Dermis blood vessel endothelial cell (primary cell): ENCODE results near the gene ZNF670. TPM values are rescaled to one million over a fixed set of nuclear protein-coding genes. Genes with fewer than 3 reads are reported as not detected.
"Not testable (repeated sequence)": the region's sequence is repeated elsewhere in the genome, so short reads cannot be mapped to it uniquely, and the experiment has no call there.

Experiments used
- DNase-seq: peaks from one replicate; pipeline ENCODE4 v3.0.0; 2010
- total RNA-seq: library from RNA; depleted of rRNA; stranded (reverse); fragments of >200 nt; gene quantifications from 2 replicates; pipeline ENCODE4 v1.2.3, GENCODE V29; 2014

ZNF670 gene
- 7.0 and 10.4 TPM in 2 replicates for total RNA-seq

DNA sequence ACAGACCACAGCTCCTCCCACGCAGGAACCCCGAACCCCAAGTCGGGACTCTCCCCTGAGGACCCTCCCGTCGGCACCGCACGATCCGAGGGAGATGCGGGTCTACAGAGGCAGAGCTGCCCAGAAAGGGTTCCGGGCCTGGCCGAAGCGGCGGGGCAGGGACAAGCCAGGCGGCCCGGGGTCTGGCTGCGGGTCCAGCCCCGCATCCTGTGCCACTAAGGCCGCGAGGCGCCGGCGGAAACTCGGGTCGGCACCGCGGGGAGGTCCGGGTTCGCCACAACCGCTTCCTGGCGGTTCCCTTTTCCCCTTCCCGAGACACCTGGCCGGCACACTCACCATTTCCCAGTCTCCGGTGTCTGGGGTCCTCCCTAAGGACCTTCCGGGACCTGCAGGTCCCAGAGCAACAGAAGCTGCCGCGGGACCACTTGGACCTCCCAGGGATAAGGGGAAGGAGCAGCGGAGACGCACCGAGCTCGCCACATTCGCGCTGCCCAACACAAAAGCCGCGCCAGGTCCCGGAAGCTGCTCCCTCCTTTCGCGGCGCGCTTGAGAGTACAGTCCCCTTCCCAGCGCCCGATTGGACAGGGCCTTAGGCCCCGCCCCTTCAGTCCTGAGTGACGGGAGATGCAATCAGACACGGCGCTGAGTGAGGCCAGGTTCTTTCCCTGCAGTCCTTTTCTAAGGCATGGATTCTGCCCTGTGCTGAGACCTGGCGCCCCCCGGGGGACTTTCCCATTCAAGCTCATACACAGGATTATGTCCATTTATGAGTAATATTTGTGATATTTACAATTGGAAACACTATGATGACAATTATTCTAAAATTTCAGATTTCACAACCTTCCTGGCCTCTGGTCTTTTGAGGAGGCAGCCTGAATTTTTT is at the start of gene ZNF670:
ZNF670 (minus strand) TSS at position 554 of the 883 bp plus-strand sequence; CDS start at position 339, 215 bp downstream.
- peak; percentile 97 for DNase-seq

DNA sequence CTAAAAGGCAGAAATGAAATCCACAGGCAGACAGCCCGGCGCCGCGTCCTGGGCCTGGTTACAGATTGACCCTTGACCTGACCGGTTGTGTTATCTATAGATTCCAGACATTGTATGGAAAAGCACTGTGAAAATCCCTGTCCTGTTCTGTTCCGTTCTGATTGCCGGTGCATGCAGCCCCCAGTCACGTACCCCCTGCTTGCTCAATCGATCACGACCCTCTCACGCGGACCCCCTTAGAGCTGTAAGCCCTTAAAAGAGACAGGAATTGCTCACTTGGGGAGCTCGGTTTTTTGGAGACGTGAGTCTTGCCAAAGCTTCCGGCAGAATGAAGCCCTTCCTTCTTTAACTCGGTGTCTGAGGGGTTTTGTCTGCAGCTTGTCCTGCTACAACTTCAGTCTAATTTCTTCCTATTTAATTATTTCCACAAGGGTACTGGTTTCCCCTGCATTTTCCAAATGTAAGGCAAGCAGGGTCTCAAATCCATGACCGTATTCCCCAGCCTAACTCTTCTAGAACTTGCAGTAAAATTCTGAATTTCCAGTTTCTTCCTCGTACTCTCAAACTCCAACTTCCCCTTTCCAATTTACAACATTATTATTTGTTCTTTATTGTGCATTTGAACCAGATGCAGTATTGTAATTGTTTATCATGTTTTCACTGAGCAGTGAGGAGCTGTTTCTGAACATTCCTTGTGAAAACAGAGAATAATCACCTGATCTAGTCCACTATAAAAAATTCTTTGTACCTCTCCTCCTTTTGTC is 49.1 kb upstream of the ZNF670 start:
- not testable (repeated sequence) for DNase-seq

DNA sequence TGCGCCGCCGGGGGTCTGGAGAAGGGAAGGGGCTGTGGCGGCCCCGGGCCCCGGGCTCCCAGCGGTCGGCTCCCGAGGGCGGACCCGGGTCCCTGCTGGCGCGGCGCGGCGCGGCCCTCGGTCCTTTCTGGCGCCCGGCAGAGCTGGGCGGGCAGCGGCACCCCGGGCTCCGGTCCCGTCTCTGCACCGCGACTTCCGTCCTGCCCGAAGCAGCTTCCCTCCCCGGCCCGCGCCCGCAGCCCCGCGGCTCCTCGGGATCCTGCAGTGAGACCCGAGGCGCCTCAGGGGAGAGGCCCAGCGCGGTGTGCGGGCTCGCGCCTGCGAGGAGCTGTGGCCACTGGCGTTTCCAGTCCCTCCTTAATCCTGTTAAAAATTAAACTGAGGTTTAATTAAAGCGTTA is 48.0 kb upstream of the ZNF670 start:
- DNase-seq: not testable (repeated sequence)

DNA sequence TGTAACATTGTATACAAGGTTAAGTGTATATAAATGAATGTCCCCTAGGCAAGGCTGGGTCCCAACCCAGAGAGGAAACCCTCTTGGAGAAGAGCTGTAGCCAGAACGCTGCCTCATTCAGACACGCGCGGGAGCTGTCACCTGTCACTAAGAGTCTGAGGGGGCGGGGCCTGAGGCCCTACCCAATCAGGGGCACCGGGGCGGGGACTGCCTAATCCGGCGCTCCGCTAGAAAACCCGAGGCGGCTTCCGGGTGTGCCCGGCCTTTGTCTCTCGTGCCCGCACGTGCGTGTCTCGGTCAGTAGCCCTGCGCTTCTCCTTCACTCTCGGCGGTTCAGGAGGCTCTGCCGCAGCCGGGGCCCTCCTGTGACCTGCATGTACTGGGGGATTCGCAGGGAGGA is 47.6 kb upstream of the ZNF670 start:
- DNase-seq: not testable (repeated sequence)

DNA sequence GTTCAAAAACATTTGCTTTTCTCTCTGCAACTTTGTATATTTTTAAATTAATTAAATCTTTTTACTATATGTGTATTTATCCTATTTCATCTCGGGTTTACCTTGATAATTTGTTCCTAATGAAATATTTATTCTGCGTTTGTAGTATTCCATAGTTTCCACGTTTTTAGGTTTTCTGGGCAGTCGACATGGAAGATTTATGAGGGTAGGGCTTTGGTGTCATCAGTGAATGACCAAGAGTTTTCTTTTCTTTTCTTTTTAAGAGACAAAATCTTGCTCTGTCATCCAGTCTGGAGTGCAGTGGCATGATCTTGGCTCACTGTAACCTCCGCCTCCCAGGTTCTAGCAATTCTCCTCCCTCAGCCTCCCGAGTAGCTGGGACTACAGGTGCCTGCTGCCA is 42.8 kb upstream of the ZNF670 start:
- DNase-seq: no peak

DNA sequence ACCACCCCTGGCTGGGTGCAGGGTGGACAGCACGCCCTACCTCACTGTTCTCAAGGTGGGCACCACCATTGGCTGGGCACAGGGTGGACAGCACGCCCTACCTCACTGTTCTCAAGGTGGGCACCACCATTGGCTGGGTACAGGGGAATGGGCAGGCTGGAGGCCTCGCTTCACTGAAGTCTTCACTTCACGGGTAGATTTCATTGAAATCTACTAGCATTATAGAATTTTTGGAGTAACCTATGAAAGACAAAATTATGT is 41.7 kb upstream of the ZNF670 start:
- not testable (repeated sequence) for DNase-seq

DNA sequence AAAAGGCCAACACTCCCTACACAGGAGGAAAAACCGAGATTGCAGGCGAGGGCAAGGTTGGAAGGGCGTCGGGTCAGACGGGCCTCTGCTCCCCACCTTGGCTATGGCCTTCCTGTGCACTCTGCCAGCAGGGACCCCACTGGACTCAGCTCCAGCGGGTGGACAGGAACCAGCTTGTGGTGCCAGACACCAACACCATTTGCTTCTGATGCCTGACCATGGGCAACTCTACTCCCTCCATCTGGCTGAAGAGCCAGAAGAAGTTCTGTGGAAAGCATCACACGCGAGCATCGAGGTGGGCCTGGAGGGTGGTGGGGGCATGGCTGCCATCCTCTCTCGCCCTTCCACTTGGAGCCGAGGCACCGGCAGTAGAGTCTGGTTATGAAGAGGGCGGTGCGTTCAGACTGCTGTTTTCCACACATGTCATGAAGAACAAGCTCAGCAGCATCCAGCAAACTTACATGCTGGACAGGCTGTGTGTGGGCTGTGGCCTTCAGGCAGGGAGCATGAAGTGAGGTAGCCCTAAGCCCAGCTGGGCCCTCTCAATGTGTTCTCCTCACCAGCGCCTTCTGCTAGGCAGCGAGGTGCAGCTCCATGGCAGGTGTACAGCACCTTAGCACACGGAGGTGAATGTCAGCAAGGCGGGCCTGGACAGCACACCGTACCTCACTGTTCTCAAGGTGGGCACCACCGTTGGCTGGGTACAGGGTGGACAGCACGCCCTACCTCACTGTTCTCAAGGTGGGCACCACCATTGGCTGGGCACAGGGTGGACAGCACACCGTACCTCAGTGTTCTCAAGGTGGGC is 41.2 kb upstream of the ZNF670 start:
- DNase-seq: no peak

DNA sequence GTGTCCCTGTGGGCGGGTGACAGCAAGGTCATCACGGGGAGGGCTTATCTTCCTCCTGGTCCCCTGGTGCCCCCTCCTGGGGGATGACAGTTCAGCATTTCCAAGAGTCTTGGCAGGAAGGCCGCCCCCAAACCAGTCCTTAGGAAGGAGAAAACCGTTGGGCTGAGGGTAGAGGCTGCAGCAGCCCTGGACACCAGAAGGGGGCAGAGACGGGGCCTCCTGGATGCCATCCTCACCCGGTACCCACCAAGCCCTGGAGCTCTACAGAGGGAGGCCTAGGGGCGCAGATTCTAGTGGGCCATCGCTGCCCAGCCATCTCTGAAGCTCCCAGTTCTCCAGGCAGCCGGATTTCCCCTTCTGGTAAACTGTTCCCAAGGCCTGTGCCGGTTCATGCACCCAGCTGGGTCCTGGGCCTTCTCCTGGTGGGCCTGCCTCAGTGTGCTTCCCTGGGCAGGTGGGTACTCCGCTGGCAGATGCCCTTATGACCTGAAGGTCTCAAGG is 40.4 kb upstream of the ZNF670 start:
- peak; percentile 47 for DNase-seq

DNA sequence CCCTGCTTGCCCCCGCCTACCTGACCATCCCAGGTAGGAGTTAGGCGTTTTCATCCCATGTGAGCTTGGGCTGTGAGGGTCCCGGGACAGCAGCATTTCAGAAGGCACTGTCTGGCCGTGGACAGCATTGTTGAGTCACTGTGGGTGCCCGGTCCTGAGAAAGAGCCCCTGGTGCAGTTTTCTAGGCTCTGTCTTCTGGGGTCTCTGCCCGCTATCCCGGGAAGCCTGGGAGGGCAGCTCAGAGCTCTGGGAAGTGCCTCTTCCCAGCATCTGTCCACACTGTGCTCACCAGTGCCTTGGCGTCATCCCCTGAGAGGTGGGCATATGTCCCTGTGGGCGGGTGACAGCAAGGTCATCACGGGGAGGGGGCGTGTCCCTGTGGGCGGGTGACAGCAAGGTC is 36.9 kb upstream of the ZNF670 start:
- no peak for DNase-seq

DNA sequence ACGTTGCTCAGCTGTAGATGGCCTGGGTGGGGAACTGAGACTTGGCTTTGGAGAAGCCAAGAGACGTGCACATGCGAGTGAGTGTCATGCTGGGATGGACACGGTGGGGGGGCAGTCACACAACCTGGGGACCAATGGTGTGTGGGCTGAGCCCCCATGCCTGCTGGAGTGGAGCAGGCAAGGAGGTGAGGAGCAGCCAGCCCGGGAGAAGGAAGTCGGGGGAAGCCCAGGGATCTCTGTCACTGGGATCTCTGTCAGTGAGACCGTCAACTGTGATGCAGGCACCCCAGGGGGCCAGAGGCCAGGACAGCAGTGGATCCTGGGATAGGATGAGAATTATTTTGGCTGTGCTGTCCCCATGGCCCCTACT is 36.5 kb upstream of the ZNF670 start:
- no peak for DNase-seq

DNA sequence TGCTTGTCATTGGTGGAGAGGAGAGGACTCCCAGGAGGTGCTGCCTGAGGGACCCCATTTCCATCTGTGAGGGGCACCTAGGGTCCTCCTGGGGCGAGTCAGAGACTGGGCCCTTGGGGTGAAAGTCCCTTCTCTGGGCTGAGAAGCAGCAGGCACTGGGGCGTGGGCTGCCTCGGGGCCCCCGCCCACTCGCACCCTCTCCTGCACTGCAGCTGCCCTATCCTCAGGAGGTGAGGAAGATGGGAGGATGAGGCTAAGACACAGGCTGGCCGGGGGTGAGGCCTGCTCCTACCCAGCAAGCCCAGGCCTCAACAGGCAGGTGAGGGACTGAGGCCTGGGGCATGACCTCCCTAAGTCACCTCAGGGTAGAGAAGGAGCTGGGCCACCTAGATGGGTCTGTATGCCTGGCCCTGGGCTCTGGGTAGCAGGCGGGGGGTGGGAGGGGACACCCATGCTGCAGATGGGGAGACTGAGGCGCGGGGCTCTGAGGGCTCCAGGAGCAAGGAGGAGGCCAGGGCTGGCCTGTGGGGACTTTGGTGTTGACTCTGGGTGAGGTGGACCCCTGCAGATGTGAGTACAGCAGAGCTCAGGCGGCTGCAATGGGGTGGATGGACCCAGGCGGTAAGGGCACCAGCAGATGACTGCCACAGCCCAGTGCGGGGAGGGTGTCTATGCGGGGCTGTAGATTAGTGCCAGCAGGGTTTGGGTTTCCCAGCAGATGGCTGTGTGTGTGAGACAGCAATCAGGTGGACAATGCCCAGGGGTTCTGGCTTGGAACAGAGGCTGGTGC is 35.9 kb upstream of the ZNF670 start:
- DNase-seq: no peak

DNA sequence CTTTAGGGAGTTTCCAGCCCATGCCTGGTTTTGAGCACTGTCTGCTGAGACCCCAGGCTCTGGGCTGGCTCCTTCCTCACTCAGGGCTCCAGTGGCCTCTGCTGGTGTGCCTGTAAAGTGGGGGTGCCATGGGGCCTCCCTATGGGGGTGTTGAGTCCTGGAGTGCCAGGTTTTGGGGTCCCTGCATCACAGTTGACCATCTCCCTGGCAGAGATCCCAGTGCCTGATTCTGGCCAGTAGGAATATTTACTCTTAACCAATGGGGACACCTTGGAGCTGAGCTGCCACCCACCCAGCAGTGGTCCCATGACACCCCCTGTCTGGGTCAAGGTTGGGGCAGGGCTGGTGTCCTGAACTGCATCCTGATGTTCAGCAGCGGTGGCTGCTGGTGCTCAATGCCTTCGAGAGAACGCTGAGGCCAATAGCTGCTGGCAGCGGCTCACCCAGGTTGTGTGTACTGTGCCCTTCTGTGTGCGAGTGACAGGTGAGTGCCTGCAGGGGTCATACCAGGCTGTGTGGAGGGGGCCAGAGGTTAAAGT is 35.2 kb upstream of the ZNF670 start:
- no peak for DNase-seq

DNA sequence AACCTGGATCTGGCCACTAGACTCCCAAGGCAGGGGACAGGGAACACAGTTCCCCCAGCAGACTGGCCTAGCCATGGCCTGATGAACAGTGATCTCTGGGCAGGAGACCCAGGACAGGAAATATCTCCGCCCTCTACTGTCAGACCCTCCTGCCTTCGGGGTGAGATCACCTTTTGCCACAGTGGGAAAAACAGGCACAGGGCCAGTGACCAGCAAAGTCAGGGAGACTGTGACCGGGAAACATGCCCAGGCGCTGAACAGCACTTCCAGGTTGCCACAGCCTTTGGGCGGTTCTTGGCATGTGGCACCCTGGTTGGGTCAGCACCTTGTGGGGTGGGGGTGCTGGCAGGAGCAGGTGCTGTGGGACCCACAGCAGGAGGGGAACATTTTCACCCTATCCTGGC is 34.5 kb upstream of the ZNF670 start:
- peak; percentile 23 for DNase-seq

DNA sequence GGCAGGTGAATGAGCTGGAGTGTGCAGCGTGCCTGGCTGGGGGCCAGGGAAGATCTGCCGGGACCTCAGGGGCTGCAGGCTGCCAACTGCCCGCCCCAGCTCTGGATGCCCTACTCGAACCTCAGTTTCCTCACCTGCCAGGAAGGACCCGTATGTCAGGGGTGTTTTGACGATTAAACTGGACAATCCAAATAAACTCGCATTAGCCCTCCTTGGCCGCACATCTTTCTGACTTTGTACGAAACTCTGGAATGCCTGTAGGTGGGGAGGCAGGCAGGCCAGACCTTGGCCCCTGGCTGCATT is 33.8 kb upstream of the ZNF670 start:
- DNase-seq: no peak

DNA sequence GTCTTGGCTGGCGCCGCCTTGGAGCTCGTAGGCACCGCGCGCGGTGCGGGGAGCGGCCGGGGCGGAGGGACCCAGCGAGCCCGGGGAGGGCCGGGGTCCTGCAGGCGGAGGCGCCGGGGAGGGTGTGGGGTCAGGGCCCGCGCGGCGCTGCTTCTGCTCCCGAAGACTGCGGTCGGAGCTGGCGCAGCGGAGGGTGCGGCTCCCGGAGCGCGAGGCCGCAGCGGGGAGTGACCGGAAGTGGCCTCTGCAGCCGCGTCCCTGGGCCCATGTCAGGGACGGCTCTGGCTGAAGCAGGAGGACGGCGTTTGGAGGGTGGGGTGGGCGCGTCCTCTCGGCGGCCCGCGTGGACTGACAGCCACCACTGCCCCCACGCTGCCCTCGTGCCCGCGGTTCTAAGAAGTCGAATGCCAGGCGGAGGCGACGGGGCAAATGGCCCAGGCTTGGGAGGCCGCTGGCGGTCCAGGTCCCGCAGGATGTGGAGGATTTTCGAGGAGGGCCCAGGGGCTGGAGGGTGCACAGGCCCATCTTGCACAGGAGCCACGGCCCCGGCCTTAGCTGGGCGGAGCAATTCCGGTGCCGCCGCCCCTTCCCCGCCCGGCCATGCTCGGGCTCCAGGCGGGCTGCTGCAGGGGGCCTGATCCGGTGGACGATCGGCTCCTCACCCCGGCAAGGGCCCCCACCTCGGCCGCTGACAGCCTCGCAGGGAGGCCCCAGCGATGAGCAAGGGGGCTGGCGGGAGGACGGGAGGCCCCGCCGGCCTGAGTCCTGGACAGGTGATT is 33.3 kb upstream of the ZNF670 start:
- DNase-seq: peak; percentile 43

DNA sequence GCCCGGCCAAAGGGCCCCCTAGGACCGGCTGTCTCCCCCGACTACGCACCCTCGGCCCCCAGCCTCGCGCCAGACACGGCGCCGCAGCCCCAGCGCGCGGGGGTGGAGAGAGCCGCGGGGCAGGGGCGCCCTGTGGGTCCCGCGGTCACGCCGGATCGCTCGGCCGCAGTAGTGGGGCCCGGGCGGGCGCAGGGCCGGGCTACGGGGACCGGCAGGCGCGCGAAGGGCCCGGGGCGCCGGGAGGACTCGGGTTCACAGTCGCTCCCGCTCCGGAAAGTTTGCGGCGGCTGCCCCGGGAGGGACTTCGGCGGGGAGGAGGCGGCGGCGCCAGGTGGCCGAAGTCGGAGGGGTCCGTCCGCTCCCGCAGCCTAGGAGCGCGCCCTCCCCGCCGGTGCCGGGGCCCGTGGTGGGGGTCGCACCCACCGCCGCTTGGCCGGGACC is 32.7 kb upstream of the ZNF670 start:
- peak; percentile 10 for DNase-seq

DNA sequence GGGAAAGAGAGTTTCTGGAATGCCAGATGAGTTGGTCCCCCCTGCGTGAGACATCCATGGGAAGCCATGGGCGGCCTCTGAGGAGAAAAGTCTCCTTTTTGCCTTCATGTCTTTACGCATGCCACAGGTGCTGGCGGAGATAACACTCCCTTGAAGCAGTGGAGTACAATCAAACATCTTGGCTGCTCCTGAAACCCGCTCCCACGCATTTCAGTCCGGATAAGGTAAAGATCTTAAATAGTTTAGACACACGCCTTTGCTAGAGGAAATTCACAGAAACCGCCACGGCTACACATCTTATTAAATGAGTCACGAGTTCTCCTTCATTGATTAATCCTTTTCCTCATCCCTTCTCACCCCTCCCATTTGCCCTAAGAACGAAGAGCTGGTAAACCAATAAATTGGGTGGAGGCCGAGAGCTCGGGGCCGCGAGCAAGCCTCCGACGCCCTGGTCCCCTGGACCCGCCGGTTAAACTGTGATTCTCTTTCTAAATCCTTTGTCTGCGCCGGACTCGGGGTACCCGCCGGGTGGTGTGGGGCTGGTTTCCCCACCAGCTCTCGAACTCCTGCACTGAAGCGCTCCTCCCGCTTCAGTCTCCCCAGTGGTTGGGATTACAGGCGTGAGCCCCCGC is 32.1 kb upstream of the ZNF670 start:
- peak; percentile 7 for DNase-seq

DNA sequence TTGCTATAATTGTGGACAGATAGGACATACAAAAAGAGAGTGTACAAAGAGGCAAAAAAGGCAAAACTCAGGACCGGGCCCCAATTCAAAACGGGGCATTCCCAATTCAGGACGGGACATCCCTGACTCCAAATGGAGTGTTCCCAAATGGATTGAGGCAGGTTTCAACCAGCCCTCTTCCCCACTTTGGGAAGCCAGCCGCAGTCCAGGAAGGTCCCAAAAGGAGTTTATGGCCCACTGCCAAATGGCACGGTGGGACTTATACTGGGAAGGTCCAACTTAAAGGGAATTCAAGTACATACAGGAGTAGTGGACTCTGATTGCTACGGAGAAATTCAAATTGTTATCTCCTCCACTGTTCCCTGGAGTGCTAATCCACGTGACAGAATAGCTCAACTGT is 29.1 kb upstream of the ZNF670 start:
- no peak for DNase-seq

DNA sequence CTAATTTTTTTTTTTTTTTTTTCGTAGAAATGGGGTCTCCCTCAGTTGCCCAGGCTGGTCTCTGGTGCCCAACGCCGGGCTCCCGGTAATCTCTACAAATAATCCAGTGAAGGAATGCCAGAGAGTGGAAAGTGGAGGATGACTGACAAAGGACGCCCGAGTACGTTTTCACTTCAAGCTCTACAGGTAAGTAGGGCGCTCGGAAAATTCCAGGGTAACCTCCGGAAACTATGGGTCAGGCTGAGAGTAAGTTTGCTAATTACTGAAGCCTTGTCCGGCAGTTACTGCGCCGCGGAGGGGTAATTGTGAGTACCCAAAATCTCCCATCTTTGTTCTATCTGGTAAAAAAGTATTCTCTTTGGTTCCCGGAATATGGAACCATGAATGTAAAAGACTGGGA is 27.4 kb upstream of the ZNF670 start:
- no peak for DNase-seq

DNA sequence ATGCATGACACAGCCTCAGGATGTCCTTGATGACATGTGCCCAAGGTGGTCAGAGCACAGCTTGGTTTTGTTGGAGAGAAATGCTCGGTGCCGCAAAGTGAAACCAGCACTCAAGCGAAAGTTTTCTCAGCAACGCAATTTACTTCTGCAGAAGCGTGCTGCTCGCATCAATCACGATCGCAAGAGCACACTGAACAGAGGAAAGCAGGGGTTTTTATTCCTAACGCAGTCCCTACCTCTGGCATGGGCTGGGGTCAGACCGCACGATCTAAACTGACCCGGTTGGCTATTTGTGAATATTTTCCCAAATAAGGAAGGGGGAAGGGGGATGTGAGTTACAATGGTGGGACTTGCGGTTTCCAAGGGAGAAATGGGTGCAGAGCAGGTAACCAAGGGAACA is 26.4 kb upstream of the ZNF670 start:
- no peak for DNase-seq
